Muscle of back (tissue), 11 donors: ENCODE data around the gene MORF4L2. TPM values are rescaled to one million over a fixed set of nuclear protein-coding genes. Genes with fewer than 3 reads are reported as not detected.
"Not testable (repeated sequence)": the region's sequence is repeated elsewhere in the genome, so short reads cannot be mapped to it uniquely, and the experiment has no call there.

ENCODE experiments used
- DNase-seq, 3 donors: peaks; one replicate each; pipeline versions ENCODE4 v3.0.0 to v3.0.0-alpha.2; 2013
- polyA plus RNA-seq, 10 donors: library from polyadenylated mRNA; unstranded; fragments of 120-200 nt; gene quantifications; one replicate each; pipeline ENCODE4 v1.2.1, GENCODE V29; 2013; ENCODE audit not compliant: insufficient read length in 10 of 10

MORF4L2 gene
- polyA plus RNA-seq, 10 donors: 232 to 296 (median 261) TPM

GRCh38 chrX:103687696-103688201 is 1.2 kb upstream of the MORF4L2 start:
- peak; percentile 82 to 92 (median 85) for DNase-seq

- DNase-seq: peak in 2 of 3 donors; percentile 87 to 95
Measured at GRCh38 chrX:103687073-103687695, 685 bp upstream of the MORF4L2 start.

DNA sequence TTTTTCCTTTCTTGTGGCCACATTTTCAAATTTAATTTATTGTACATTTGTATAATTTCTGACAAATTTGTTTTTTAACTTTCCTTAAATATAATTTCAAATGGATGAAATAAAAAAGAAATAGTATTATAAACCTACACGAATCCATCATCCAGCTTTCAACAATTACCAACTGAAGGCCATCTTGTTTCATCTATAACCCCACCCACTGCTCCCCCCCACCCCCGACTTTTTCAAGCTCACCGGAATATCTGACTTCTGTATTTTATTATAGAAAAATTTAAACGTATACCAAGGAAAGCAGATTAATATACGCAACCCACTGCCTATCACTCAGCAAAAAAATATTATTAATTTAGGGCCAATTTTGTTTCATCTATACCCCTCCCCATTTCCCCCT is 1.1 kb downstream of the MORF4L2 start:
- peak in 2 of 3 donors; percentile 14 to 26 for DNase-seq

DNA sequence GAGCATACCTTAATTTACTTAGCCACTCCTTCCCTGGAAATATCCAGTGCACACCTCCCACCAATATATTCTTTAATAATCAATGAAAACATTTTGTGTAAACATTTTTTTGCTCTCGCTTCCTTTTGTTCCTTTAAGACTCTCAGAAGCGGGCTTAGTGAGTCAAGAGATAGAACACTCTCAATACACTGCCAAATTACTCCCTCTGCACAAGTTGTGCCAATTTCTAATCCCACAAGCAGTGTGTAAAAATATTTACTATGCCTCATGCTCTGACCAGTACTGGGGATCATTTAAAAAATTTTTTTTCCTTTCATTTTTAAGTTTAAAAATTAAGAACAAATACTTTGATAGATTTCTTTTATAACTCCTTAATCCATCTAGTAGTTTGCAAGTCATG is 5.1 kb downstream of the MORF4L2 start:
- no peak for DNase-seq

DNA sequence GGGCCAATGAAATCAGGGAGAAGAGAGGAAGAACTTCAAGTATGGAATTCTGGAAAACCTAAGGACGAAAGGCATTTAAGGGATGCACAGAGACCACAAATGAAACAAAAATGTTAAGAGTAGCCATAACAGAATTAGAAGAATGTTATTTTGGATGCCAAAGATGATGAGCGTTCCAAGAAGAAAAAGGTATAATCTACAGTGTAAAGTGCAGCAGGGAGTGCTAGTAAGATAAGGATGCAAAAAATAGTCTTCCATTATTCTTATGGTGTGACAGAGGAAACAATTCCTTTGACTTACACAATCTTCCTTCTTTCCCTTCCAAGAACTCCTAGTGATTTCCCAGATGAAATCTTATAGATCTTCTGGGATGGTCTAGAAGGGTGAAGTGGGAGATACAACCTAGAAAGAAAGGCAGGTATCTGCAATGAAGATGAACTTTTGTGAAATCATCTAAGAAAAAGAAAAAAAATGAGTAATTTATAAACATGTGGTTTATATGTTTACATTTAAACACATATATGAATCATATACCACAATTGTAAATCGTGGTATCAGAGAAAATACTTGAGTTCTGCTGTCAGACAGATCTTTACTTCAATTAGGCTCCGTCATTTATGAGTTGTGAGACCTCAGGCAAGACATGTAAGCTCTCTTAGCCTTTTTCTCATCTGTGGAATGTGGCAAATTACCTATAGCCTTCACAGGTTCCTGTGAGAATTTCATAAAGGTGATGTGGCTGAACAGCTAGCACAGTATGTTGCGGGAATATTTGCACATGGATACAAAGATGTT is 8.1 kb downstream of the MORF4L2 start:
- DNase-seq: peak in 1 of 3 donors; percentile 39

GRCh38 chrX:103674531-103675454 is 11.7 kb downstream of the MORF4L2 start:
- DNase-seq: no peak

GRCh38 chrX:103669745-103670144 is 16.8 kb downstream of the MORF4L2 start:
- DNase-seq: no peak

DNA sequence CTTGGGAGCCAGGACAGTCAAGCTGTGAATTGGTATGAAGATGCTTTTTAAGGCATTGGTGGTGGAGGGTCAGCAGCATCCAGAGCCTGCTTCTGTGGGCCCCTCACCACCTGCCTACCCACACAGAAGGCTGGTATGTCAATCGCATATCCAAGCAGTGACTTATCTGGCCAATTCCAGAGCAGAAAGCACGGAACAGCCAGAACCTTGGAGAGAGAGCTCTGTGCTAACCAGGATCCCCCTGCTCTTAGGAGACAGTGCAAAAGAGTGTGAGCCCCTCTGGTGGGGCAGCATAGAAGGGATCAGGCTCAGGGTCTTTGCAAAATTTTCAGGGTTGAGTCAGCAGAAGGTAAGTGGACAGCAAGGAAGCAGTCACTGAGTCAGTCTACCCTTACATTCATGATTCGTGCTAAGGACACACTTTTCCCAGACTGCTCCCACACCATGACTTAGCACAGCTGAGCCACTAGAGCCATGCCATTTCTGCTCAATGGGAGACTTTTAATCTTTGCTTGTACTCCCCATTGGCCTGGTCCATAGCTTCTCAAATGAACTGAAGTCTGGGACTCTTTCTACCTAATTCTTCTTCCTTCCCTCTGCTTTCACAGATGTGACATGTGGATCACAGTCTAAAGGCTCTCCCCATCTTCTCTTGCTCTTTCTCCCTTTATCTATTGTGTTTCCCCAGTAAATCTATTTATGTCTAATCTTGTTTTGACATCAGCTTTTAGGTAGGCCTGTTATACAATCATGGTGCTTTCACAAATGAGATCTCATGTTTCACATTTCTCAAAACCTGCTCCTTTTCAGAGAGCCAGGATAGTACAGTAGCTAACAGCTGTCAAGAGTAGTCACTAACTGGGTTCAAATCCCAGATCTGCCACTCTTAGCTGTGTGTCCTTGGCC is 20.0 kb downstream of the MORF4L2 start:
- no peak for DNase-seq

GRCh38 chrX:103663981-103664762 is 22.3 kb downstream of the MORF4L2 start:
- DNase-seq: no peak

DNA sequence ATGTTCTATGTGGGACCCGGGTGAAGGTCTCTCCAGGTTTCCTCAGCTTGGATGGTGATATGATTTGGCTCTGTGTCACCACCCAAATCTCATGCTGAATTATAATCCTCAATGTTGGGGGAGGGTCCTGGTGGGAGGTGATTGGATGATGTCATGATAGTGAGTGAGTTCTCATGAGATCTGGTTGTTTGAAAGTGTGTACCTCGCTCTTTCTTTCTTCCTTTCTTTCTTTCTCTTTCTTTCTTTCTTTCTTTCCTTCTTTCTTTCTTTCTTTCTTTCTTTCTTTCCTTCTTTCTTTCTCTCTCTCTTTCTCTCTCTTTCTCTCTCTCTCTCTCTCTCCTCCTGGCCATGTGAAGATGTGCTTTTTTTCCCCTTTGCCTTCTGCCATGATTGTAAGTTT is 27.0 kb downstream of the MORF4L2 start:
- not testable (repeated sequence) for DNase-seq

DNA sequence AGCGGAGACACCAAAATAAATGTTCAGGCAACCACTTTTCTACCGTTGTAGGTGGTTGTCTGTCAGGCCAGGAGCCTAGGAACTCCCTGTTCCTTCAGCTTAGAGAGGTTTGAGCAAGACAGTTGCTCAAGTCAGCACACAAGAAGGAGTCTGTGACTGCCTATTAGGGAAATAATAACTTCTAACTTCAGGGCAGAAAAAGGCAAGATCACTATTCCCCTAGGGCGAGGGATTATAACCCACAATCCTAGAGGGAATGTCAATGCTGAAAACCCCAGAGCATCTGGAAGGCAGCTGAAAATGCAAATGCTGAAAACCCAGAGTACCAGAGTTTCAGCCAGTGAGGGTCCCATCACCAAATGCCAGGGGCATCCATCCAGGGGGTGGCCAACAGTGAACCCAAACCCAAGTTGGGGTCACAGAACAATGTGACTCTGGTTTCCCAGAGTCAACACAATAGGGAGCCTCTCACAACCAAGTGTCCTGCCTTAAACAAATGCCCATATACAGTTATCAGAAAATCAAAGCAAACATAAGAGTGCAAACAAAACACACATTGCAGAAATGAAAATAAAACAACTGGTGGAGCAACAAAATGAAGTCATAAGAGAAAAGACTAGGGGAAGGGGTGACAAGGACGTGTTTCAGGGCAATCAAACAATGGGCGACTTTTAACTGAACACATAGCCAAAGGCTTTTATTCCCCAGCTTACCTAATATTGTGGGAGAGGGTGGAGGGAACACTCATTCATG is 27.6 kb downstream of the MORF4L2 start:
- no peak for DNase-seq

DNA sequence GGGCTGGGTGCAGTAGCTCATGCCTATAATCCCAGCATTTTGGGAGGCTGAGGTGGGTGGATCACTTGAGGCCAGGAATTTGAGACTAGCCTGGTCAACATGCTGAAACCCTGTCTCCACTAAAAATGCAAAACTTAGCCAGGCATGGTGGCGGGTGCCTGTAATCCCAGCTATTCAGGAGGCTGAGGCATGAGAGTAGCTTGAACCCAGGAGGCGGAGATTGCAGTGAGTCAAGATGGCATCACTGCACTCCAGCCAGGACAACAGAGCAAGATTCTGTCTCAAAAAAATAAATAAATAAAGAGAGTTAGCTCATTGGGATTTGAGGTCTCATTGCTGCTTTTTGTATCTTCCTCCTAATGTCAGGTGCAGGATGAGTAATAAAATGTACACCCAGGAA is 29.4 kb downstream of the MORF4L2 start:
- not testable (repeated sequence) for DNase-seq

GRCh38 chrX:103656617-103657016 is 29.9 kb downstream of the MORF4L2 start:
- DNase-seq: no peak

- not testable (repeated sequence) for DNase-seq
Measured at GRCh38 chrX:103655230-103656000, 31.1 kb downstream of the MORF4L2 start.

DNA sequence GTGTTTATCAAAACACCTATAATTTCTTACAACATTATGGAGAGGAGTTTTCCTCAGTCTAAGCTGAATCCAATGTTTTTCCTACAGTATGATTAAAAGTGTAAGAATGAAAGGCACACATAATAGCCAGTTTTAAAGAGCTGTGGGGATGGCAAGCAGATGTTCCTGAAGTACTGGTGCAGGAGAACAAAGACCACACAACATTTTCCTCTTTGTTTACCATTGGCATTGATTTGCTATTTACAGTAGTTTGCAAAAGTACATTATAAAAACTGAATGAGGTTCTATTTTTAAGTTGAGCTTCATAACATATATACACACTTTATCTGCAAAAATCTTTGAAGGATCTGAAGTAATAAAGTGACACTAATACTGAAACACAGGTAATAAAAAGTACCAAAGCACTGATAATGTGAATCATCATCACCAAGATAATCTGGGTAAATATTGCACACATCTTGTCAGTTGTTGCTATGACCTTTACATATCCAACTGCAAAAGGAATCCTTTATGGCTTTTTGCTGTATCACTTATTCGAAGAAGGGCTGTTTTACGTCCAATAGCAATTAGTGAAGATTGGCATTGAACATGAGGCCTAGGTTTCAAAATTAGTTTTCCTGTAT is 35.2 kb downstream of the MORF4L2 start:
- no peak for DNase-seq

DNA sequence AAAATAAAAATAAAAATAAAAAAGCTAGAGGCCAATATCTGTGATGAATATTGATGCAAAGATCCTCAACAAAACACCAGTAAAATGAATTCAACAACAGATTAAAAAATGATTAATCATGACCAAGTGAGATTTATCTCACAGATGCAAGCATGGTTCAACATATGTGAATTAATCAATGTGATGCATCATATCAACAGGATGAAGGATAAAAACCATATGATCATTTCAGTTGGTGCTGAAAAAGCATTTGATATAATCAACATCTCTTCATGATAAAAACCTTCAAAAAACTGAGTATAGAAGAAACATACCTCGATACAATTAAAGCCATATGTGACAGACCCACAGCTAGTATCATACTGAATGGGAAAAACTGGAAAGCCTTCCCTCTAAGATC is 38.9 kb downstream of the MORF4L2 start:
- DNase-seq: no peak

GRCh38 chrX:103644125-103644524 is 42.4 kb downstream of the MORF4L2 start:
- DNase-seq: no peak
